ENCODE measurements around the gene RC3H2.
A peak's percentile ranks its signal among the peaks of the same experiment; 100 is the strongest.
"Not testable (repeated sequence)": the region's sequence is repeated elsewhere in the genome, so short reads cannot be mapped to it uniquely, and the experiment has no call there.

The RC3H2 gene

GRCh38 chr9:122844137-122844536 lies 61.0 kb downstream of the RC3H2 start:
- DNase-seq: no peak

DNA sequence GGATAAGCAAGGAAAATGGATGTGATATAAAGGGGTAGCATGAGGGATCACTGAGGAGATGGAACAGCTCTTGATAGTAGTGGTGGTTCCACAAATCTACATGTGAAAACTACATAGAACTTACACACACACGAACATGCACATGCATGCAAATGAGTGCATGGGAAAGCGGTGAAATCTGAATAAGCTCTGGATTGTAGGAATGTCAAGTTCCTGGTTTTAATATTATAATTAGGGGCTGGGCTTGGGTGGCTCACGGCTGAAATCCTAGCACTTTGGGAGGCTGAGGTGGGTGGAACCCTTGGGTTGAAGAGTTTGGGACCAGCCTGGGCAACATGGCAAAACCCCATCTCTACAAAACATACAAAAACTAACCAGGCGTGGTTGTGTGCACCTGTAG lies 63.7 kb downstream of the RC3H2 start:
- no peak for DNase-seq

- not testable (repeated sequence) for DNase-seq
These were observed 66.7 kb downstream of the RC3H2 start for GRCh38 chr9:122838441-122838840.

DNA sequence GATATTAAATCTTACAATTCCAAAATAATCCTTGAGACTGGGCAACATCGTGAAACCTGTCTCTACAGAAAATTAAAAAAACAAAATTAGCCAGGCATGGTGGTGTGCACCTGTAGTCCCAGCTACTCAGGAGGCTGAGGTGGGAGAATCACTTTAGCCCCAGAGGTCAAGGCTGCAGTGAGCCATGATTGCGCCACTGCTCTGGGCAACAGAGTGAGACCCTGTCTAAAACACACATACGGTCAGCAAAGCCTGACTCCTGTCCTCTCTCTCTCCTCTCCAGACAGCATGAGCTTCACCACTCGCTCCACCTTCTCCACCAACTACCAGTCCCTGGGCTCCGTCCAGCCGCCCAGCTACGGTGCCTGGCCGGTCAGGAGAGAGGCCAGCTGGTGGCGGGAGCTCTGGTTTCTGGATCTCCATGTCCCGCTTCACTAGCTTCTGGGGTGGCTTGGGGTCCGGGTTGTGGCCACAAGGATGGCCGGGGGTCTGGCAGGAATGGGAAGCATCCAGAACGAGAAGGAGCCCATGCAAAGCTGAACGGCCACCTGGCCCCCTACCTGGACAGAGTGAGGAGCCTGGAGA lies 67.8 kb downstream of the RC3H2 start:
- DNase-seq: no peak

DNA sequence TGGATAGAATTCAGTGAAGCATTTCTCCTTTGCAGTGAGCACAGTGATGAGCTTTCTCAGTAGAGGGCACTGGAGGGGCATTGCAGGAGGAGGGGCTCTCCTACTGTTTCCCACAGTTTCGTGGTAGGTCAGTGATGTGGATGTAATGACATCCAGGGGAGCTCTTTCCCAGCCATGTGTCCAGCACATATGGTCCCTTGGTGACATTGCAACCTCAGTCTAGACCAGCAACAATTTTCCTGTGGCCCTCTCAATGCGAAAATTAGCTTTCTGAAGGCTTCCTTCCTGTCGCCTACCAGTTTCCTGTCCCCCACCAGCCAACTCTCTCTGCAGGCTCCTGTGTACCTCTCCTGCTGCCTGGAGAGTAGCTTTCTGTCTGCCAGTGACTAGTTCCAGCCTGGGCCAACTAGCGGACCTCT lies 69.8 kb downstream of the RC3H2 start:
- DNase-seq: peak; percentile 42

- DNase-seq: no peak
These were observed 73.0 kb downstream of the RC3H2 start for GRCh38 chr9:122832194-122832593.

- not testable (repeated sequence) for DNase-seq
These were observed 76.2 kb downstream of the RC3H2 start for GRCh38 chr9:122828965-122829284.

DNA sequence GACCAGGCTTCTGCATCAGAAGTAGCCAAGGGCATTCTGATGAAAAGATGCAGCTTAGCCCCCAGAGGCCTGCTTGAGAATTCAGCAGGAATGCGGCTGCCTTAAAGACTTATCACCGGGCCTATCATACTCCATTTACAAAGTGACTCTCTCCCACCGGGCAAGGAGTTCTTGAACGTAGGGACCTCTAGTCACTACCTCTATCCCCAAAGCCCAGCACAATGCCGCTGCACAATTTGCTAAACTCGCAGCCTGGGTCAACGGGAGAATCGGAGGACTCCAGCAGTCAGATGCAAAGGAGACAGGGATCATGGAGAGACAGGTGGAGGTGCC lies 77.4 kb downstream of the RC3H2 start:
- DNase-seq: no peak

- DNase-seq: no peak
These were observed 82.2 kb downstream of the RC3H2 start for GRCh38 chr9:122822938-122823337.

GRCh38 chr9:122822056-122822455 lies 83.1 kb downstream of the RC3H2 start:
- no peak for DNase-seq

DNA sequence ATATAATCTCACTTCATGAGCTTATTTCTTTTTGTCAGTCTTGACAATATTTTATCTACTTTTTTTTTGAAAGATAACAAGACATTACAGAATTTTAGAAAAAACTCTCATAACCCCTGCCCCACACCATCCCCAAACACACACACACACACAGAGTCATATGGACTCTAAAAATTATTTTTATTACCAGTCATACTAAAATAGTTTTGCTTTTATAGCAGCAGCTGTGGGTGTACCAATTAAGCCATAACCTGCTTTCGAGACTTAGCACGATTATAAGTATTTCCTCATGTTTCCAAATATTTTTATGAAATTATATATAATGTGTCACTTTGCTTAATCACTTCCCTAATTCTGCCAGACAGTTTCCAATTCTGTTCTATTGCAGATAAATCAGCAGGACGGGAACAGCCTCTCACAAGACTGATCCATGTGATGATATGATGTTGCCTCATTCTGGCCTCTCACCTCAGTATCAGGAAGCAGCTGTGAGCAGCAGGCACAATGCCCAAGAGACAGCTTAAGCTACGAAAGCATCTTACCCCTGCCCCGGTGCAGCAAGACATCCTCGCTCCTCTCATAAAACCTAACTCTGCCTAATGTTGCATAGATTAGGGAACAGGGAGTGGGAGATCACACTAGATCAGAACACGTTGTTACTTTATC lies 83.7 kb downstream of the RC3H2 start:
- peak; percentile 56 for DNase-seq

- no peak for DNase-seq
These were observed 84.7 kb downstream of the RC3H2 start for GRCh38 chr9:122820490-122820845.

GRCh38 chr9:122819791-122820489 lies 85.2 kb downstream of the RC3H2 start:
- no peak for DNase-seq

- DNase-seq: no peak
These were observed 85.8 kb downstream of the RC3H2 start for GRCh38 chr9:122819326-122819725.

- DNase-seq: peak; percentile 49
These were observed 88.8 kb downstream of the RC3H2 start for GRCh38 chr9:122816163-122816867.

DNA sequence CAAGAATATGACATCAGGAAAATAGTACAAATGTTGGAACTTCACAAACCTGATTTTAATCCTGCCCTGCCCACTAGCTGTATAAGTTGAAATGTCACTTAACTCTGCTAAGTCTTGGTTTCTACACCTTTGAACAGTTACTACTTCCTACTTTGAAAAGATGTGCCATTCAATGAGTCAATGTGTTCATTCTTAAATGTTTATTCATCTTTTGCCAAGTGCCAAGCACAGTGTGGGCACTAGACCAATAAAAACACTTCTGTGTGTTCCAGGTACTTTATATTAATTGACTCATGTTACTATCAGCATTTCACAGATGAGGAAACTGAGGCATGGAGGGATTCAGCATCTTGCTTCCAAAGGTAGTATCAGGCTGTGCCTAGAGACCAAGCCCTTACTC lies 89.6 kb downstream of the RC3H2 start:
- DNase-seq: no peak

- no peak for DNase-seq
These were observed 90.6 kb downstream of the RC3H2 start for GRCh38 chr9:122814545-122814944.

DNA sequence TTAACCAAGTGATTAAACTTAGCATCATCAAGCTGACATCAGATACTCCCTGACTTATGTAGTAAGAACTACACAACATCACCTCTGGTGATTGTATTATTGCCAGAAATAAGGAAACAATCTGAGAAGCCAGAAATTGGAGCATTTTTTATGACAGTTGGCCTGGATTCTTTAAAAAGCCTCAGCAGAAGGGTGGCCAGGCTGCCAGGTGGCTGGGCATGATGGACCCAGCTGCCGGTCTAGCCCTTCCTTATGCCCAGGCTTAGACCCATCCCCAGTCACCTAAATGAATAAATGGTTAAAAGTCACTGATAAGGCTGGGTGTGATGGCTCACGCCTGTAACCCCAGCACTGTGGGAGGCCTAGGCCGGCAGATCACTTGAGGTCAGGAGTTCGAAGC lies 92.4 kb downstream of the RC3H2 start:
- DNase-seq: no peak

- DNase-seq: peak; percentile 84
These were observed 94.7 kb downstream of the RC3H2 start for GRCh38 chr9:122810306-122810946.

DNA sequence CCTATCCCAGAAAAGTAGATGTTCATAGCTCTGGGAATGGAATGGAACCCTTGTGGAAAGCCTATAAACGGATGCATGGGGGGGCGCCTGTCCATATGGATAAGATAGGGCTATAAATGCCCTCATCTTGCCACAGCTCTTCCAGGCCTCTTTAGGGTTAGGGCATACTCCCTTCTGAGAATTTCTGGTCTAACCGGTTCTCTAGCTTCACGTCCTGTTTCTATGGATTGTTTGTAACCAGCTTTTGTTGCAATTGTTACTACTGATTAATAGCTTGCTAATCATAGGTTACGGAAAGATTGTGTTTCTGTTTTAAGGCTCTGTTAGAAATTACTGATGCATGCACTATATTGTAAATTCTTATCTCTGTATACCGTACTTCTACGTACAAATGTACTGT lies 95.9 kb downstream of the RC3H2 start:
- not testable (repeated sequence) for DNase-seq

GRCh38 chr9:122808141-122808540 lies 97.0 kb downstream of the RC3H2 start:
- no peak for DNase-seq

GRCh38 chr9:122807271-122807900 lies 97.8 kb downstream of the RC3H2 start:
- no peak for DNase-seq

DNA sequence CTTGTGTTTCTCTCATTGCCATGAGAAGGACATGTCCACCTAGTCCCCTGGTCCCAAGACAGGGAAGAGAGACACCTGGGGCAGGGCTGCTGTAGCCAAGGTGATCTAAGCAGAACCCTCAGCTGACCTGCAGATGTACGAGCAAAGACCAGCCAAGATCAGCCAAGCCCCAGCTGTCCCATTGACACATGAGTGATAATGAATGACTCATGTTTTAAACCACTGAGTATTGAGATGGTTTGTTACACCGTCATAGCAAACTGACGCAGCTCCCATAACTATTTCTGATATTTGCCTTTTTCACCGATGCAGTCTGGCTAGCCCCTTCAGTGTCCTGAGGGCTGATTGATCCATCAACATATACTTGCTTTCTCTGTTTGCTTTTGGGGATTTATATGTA lies 98.5 kb downstream of the RC3H2 start:
- DNase-seq: no peak
